AG10803 (cell line): ENCODE measurements around the gene GTF2A1L.

Experiments used
- DNase-seq: peaks from one replicate; pipeline ENCODE4 v3.0.0; 2010; ENCODE audit warnings: low read depth
- H3K4me3 ChIP-seq: 2 replicates; pipeline ENCODE4 v1.5.1; 2011; ENCODE audit warnings: mild to moderate bottlenecking, low read length, control low read depth
- TF ChIP-seq, protein P1 (sequence below): conservative IDR thresholded peaks from 2 replicates; pipeline ENCODE4 v1.5.1; 2011; ENCODE audit warnings: mild to moderate bottlenecking, low read length, control low read depth, inconsistent platforms

The GTF2A1L gene

GRCh38 chr2:48721158-48721557 lies 103.5 kb downstream of the GTF2A1L start:
- H3K4me3 ChIP-seq: no peak overlapping the region
- DNase-seq: no peak

DNA sequence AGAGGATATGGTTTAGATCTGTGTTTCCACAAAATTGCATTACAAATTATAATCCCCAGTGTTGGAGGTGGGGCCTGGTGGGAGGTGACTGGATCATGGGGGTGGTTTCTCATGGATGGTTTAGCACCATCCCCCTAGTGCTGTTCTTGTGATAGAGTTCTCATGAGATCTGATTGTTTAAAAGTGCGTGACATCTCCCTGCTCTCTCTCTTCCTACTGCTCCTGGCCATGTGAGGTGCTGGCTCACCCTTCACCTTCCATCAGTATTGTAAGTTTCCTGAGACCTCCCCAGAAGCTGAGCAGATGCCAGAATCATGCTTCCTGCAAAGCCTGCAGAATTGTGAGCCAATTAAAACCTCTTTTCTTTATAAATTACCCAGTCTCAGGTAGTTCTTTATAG lies 104.7 kb downstream of the GTF2A1L start:
- H3K4me3 ChIP-seq: no peak overlapping the region
- TF ChIP-seq, protein P1, sequence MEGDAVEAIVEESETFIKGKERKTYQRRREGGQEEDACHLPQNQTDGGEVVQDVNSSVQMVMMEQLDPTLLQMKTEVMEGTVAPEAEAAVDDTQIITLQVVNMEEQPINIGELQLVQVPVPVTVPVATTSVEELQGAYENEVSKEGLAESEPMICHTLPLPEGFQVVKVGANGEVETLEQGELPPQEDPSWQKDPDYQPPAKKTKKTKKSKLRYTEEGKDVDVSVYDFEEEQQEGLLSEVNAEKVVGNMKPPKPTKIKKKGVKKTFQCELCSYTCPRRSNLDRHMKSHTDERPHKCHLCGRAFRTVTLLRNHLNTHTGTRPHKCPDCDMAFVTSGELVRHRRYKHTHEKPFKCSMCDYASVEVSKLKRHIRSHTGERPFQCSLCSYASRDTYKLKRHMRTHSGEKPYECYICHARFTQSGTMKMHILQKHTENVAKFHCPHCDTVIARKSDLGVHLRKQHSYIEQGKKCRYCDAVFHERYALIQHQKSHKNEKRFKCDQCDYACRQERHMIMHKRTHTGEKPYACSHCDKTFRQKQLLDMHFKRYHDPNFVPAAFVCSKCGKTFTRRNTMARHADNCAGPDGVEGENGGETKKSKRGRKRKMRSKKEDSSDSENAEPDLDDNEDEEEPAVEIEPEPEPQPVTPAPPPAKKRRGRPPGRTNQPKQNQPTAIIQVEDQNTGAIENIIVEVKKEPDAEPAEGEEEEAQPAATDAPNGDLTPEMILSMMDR: no peak
- no peak for DNase-seq

More at GRCh38 chr2:48721158-48721557, 103.5 kb downstream of the GTF2A1L start:
- TF ChIP-seq, protein P1: no peak

DNA sequence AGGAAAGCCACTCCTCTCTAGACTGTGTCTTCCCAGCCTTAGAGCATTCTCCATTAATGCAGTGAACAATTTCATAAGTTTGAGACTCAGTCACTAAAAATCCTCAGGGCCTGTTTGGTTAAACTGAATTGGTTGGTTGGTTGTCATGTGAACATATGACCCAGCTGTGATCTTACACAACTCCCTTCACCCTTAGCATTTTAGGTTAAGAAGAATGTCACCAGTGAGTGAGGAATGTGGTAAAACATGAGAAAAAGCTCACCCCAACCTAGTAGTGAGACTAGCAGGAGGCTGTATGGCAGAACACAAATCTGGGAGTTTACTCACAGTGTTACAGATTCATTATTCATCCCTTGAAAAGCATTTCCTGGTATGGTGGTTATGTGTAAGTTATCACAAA lies 105.5 kb downstream of the GTF2A1L start:
- H3K4me3 ChIP-seq: no peak overlapping the region
- peak; percentile 98 for DNase-seq
- TF ChIP-seq, protein P1: no peak

- H3K4me3 ChIP-seq: no peak overlapping the region
- TF ChIP-seq, protein P1: no peak
- no peak for DNase-seq
Measured at GRCh38 chr2:48724278-48724677, 106.6 kb downstream of the GTF2A1L start.

DNA sequence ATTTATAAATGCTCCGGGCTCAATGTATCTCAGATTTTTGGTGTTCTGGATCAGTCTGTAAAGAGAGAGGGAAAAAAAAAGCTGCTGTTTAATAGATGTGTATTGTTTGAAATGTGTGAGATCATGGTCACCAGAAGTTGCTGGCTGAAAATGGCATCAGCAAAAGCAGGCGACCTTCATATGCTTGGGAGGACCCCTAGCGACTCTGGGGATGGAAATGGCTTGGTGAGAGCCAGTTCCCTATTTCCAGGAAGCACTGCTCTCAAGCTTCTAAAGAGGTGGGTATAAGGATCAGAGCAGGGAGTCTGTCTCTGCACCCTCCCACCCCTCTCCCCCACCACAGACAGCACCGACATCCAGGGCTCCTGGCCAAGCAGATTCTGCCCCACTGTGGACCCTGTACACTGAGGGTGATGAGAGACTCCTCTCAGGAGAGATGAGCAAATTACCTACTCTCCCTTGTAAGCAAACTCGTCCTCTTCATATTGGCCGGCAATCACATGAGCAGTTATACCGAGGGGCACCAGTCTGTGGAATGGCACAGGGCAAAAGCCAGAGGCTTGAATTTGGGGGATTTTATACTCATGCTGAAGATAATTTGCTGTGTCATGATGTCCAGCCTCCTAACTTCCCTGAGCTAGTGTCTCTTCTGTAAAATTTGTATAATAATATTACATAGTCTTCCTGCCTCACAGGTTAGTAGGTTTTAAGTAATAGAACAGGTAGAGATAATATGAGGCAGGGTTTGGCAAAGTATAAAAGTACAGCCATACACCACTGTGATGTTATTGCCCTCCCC lies 108.2 kb downstream of the GTF2A1L start:
- TF ChIP-seq, protein P1: no peak
- H3K4me3 ChIP-seq: no peak overlapping the region
- DNase-seq: no peak

GRCh38 chr2:48727560-48727959 lies 109.9 kb downstream of the GTF2A1L start:
- H3K4me3 ChIP-seq: no peak overlapping the region
- peak; percentile 59 for DNase-seq
- TF ChIP-seq, protein P1: peak; percentile 58

- no peak for DNase-seq
- TF ChIP-seq, protein P1: no peak
- H3K4me3 ChIP-seq: no peak overlapping the region
Measured at GRCh38 chr2:48728295-48728694, 110.6 kb downstream of the GTF2A1L start.
